GM19025 (cell line): ENCODE data around the gene AK9.

Experiments
- ATAC-seq: cut with Tn5 transposase; IDR thresholded peaks from one replicate; pipeline ENCODE4 v1.9.1; 2021; ENCODE audit warnings: mild to moderate bottlenecking, low read depth, moderate library complexity; ENCODE audit not compliant: unreplicated experiment

AK9 gene

GRCh38 chr6:109485266-109485935 is 205.6 kb downstream of the AK9 start:
- ATAC-seq = no peak

GRCh38 chr6:109484122-109484521 is 206.9 kb downstream of the AK9 start:
- no peak for ATAC-seq

- ATAC-seq = no peak
Observed at GRCh38 chr6:109483735-109484057, 207.3 kb downstream of the AK9 start.

- peak; percentile 87 for ATAC-seq
Observed at GRCh38 chr6:109482905-109483734, 207.9 kb downstream of the AK9 start, which contains the start of gene ZBTB24. ZBTB24 (minus strand) TSS chr6:109483219; CDS start chr6:109482026, 1,193 bp downstream.

GRCh38 chr6:109480993-109481480 is 210.0 kb downstream of the AK9 start:
- no peak for ATAC-seq

- ATAC-seq = no peak
Observed at GRCh38 chr6:109478841-109479624, 212.0 kb downstream of the AK9 start.

GRCh38 chr6:109478222-109478805 is 212.7 kb downstream of the AK9 start:
- no peak for ATAC-seq

GRCh38 chr6:109477725-109478124 is 213.3 kb downstream of the AK9 start:
- ATAC-seq = peak; percentile 63

GRCh38 chr6:109477184-109477583 is 213.8 kb downstream of the AK9 start:
- ATAC-seq = no peak

- no peak for ATAC-seq
Observed at GRCh38 chr6:109475625-109476024, 215.4 kb downstream of the AK9 start.

- ATAC-seq = no peak
Observed at GRCh38 chr6:109474995-109475394, 216.0 kb downstream of the AK9 start.

GRCh38 chr6:109473120-109473519 is 217.9 kb downstream of the AK9 start:
- no peak for ATAC-seq

- peak; percentile 68 for ATAC-seq
Observed at GRCh38 chr6:109472132-109472995, 218.6 kb downstream of the AK9 start.

- ATAC-seq = no peak
Observed at GRCh38 chr6:109471105-109471810, 219.7 kb downstream of the AK9 start.

- no peak for ATAC-seq
Observed at GRCh38 chr6:109469591-109470189, 221.3 kb downstream of the AK9 start.

- ATAC-seq = no peak
Observed at GRCh38 chr6:109467696-109468095, 223.3 kb downstream of the AK9 start.

- ATAC-seq = no peak
Observed at GRCh38 chr6:109466212-109466923, 224.6 kb downstream of the AK9 start.

- no peak for ATAC-seq
Observed at GRCh38 chr6:109465772-109466171, 225.2 kb downstream of the AK9 start.
